Right hindlimb (tissue), 1 donor: ENCODE results near the gene SLCO2A1.

Experiments used
- DNase-seq: peaks from one replicate; pipeline ENCODE4 v3.0.0-alpha.2; 2018

The SLCO2A1 gene

DNA sequence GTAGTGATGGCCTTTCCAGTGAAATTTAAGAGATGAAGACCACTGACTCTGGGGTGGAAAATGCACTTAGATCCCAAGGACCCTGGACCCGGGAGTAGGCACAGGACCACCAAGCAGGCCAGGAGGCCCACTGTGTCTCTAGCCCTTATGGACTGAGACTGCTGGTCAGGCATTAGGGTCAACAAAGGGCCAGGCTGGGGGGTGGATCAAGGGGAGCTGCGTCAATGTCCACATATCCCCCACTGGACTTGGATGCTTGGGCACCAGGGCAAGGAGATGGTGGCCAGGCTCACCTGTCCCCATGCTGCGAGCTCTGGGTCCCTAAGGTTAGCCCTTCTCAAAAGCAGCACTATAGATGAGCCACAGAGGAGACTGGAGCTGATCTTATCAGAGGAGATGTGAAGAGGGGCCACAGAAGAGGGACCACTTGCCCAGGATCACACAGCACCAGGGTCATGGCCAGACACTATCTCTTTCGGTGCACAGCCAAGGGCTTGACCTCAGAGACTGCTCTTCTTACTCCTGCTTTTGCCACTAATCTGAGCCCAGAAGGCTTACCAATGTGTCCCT, 148.8 kb downstream of the SLCO2A1 start:
- DNase-seq: no peak

GRCh38 chr3:133880287-133880686, 149.4 kb downstream of the SLCO2A1 start:
- DNase-seq: no peak

DNA sequence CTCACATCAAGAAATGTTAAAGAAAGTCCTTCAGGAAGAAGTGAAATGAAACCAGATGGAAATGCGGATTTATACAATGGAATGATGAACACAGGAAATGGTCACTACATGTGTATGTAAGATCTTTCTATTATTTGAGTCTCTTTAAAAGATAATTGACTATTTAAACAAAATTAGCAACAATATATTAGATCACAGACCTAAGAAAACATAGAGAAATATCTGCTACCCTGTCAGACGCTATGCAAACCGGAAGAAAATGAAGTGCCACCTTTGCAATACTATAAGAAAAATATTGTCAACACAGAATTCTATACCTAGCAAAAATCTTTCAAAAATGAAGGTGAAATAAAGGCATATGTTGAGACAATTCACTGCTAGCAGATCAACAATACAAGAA, 151.2 kb downstream of the SLCO2A1 start:
- no peak for DNase-seq
